M059J (cell line): ENCODE data around the gene GRIA3. TPM values are rescaled to one million over a fixed set of nuclear protein-coding genes. Genes with fewer than 3 reads are reported as not detected.
A peak's percentile ranks its signal among the peaks of the same experiment; 100 is the strongest.

Experiments used
- DNase-seq: peaks from one replicate; pipeline ENCODE4 v3.0.0-alpha.2; 2012; ENCODE audit warnings: low read depth
- total RNA-seq: library from RNA; depleted of rRNA; stranded (reverse); fragments of >200 nt; shearing (Covaris generic); gene quantifications from 2 replicates; pipeline ENCODE4 v1.2.3, GENCODE V29; 2014; rRNA removed

GRIA3 gene
- 1.6 and 4.7 TPM in 2 replicates for total RNA-seq

DNA sequence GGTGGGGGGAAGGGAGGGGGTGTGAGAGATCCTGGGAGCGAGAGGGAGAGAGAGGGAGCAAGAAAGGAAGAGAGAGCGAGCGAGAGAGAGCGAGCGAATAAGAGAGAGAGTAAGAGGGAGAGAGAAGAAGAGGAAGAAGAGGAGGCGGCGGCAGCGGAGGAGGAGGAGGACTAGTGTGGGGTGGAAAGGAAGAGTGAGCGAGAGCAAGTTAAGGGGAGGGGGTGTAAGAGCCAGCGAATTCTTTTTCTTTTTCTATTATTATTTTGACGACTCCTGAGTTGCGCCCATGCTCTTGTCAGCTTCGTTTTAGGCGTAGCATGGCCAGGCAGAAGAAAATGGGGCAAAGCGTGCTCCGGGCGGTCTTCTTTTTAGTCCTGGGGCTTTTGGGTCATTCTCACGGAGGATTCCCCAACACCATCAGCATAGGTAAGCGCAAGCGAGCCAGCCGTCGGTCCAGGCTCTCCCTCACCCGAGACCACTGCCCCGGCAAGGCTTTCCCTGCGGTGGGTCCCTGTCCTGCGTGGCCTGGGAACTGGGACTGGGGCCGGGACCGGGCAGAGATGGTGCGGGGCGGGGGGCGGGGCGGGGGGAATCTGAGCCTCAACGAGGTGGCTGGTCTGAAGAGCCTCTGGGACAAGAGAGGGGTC lies at the start of gene GRIA3:
Gene GRIA3, plus strand, starts transcription at position 60 of the 647 bp plus-strand sequence. Its CDS starts 258 bp downstream, at position 318.
- peak; percentile 42 for DNase-seq

DNA sequence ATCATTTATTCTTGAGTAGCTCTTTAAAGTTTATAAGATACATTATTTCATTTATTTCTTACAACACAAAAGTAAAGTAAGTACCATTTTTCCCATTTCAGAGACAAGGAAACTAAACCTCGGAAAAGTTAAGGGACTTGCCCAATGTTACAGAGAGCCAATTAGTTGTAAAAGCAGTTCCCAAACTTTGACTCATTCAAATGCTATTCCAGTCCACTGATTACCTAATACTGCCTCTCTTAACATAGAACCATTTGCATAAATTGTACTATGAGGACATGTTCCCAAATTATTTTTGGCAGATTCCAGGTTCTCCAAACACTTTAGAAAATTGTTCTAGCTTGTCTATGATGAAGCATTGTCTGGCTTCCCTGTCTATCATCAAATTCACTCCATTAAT lies 45.6 kb upstream of the GRIA3 start:
- DNase-seq: peak; percentile 55

DNA sequence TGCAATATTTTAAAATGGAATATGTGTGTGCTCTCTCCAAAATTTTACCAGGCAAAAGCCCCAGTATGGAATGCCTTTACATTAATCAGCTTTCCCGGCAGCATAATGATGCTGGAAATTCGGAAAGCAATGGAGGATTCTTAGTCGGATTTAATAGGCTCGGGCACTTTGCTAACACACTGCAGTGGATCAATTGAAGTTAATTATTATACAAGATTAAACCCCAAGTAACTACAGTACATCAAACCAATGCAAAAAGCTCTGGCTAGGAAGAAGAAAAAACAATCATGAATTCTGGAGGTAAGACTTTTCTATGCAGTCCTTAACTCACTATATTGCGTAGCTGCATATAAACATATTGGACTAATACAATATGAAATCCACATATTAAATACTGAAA lies 43.6 kb upstream of the GRIA3 start:
- DNase-seq: no peak

DNA sequence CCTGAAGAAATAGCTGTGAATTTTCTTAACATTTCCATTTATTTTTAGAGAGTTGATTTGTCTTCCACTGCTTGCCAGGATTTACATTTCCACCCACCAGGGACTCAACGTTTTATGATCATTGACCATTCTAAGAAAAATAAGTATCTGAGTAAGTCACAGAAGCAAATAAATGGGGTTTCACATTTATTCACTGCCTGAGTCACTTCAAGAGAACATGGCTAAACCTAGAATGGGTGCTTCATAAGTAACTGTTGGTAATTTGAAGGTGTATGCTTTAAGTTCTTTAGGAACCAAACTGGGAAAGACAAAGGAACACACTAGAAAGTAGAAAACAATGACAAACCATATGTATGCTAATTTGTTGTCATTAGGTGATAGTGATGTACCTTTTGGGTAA lies 43.2 kb upstream of the GRIA3 start:
- no peak for DNase-seq

- peak; percentile 68 for DNase-seq
These were observed 30.2 kb upstream of the GRIA3 start for GRCh38 chrX:123153846-123154335.

DNA sequence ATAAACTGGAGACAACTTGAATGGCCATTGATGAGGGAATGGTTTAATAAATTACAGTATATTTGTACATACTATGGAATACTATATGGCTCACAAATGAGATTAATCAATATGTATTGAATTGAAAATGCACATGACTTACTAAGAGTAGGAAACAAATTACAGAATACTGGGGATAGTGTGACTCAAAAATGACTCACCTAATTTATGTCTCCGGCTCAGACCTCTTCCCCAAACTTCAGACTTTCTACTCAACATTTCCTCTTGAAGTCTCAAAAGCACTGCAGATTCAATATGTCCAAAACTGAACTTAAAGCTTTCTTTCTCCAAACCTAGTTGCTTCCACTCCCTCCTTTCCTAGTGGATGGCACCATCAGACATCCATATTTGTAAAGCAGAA lies 28.8 kb upstream of the GRIA3 start:
- peak; percentile 42 for DNase-seq

DNA sequence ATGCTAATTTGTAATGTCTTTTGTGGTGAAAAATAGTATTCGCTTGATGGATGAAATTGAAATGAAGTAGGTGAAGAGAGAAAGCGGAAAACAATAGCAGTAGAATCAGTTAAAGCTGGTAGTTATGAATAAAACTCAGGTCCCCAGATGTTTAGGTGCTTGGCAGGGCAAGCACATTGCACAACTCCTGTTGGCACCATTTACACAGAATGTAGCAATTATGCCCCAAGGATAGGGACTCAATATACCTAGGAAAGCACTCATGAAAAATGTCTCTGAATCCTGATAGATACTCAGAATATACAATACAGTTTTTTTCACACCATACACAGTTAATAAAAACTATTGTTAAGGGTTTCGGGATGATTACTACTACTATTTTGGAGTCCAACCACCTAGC lies 26.5 kb upstream of the GRIA3 start:
- DNase-seq: no peak

- no peak for DNase-seq
These were observed 24.7 kb upstream of the GRIA3 start for GRCh38 chrX:123159403-123159802.

DNA sequence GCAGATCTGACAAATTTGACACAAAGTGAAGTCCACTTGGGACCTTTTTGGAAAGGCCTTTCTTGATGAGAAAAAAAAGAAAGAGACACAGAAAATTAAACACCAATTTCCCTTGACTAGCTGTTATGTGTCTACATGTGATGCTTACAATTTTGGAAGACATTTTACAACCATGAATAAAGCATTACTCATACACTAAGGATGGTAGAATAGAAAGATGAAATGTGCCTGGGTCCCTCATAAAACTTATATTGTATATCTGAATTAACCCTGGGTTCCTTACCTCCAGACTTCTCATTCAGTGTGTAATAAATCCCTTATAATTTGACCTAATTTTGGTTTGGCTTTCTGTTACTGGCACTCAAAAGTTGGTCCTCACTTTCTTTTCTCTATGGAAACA lies 16.5 kb upstream of the GRIA3 start:
- DNase-seq: peak; percentile 41

DNA sequence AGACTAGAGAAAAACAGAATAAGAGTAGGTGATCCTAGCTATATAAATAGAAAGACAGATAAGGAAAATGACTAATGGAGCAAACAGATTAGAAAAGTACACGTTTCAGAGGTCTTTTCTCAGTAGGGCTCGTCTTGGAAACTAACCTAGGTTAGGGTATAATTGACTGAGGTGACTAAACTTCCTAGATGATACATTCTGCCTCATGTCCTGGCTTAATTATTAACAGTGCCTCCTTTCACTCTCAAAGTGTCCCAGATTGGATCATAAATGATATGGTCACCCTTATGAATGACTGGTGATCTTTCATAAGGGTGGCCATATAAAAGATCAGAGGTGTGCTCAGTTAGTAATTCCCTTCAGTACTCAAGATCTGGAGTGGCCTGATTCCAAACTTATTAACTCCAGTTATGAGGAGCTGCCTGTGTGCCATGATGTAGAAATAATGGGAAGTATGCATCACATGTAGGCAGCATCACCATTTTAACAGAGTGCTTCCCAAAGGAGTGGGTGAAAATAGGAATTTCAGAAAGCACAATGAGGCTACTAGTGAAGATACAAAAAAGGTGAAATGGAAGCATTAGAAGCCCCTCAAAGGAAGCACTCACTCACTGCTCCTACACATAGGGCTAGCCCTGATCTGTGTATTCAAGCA lies 14.7 kb upstream of the GRIA3 start:
- peak; percentile 62 for DNase-seq

DNA sequence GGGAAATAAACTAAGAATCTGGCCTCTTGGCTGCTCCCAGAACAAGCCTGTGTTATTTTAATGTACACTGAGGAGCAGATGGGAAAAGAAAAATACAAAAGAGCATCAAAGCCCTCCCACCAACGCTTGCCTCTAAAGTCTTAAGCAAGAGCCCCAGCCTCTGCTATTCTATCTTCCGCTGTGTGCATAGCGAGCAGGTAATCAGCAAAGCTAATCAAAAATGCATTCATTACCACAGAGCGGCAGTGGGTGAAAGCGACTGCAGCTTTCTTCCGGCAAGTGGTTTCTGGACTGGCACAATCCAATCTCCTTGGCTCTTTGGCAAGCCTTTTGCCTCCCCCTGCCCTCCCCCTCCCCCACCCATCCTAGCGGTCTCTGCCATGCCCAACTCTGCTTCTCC lies 13.5 kb upstream of the GRIA3 start:
- DNase-seq: no peak

GRCh38 chrX:123171781-123172180 lies 12.3 kb upstream of the GRIA3 start:
- peak; percentile 67 for DNase-seq

- no peak for DNase-seq
These were observed 11.2 kb upstream of the GRIA3 start for GRCh38 chrX:123172869-123173268.

GRCh38 chrX:123173833-123174232 lies 10.2 kb upstream of the GRIA3 start:
- no peak for DNase-seq

DNA sequence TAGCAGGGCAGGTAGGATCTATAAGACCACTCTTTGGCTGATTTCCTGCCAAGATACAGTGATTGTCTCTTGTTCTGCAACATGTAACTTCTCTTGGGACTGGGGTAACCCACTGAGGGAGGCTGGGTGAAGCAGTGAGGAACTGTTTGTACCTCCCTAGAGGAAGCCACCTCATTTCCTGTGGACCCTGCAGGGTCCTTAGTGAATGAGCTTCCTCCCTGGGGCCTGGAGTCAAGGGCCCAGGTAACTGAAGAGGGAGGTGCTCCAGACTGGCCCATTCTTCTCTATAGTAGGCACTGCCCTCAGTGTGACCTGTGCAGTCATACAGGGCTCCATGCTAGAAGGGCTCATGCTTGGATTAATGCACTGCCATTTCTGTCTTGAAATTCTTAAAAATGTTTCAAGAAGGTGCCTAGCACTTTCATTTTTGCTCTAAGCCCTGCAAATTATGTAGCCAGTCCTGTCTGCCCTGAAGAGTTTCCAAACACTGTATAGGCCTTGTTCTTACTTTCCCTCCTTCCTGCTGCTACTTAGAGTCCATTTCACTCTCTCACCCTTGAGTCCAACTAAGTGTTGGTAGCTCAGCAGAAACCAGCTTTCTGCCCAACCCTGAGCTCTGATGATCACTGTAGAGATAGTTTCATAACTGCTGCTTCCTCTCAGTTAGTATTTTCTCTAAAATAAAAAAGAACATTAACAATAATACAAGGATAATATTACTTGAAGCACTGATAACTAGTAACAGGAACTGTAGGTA lies 8.5 kb upstream of the GRIA3 start:
- DNase-seq: no peak

DNA sequence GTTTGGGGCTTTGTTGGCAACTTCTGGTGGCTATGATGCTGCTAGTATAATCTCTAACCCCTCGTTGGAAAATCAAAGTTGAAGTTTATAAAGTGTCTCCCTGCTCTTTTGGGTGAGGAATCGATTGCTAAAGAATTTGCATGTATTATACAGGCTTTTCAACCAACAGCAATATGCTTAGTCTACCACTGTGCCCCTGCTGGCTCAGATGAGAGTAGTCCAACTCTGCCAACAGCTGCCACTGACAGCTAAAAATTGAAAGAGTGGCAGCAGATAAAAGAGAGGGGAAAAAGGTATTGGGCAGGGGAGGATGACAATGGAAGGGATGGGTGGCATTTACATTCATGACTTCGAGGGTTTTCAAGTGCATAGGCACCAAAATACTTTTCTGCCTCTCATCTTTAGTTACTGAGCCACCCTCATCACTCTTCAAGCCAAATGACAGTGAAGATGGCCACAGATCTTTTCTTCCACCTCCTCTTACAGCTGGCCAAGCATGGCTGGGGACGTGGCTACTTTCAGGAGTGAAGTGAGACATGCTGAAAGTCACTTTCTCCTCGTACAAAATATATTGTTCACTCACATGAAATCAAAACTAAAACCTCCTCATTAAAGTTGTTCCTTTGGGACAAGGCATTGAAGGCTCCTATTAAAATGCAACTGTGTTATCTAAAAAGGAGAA lies 2.7 kb upstream of the GRIA3 start:
- no peak for DNase-seq

DNA sequence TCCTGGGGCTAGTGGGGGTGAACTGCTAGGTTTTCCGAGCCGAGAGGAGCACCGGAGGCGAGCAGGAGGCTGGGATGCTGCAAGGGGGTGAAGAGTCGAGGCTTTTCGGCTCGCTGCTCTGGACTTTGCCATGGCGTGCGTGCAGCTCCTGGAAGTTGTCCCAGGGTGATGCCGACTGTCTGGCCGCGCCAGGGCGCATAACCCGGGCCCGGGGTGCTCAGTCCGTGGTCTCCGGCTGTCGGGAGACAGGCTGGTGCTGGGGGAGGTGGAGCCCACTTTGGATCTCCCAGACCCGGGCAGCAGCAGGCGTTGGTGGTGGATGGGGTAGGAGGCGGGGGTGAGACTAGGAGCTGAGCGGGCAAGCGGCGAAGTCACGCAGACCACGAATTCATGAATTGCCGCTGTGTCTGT lies 793 bp downstream of the GRIA3 start:
- DNase-seq: peak; percentile 45

- no peak for DNase-seq
These were observed 1.6 kb downstream of the GRIA3 start for GRCh38 chrX:123185721-123186120.

GRCh38 chrX:123186801-123187200 lies 2.7 kb downstream of the GRIA3 start:
- DNase-seq: no peak

DNA sequence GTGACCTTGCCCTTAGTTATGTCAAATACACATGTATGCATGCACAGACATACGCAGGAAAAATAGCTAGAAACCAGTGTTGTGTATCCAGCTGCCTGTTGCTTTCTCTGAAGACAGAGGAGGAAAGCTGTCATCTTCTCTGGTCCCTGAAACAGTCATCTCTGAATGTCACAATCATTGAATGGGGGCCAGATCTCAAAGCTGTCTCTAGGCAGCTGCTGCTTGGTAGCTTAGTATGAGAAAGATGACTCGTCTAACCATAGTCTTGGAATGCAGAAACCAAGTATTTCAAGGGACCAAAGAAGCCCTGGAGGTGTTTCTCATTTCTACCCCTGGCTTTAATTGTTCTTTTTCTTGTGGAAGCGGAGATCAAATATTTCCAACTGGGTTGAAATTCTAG lies 4.0 kb downstream of the GRIA3 start:
- DNase-seq: peak; percentile 60

DNA sequence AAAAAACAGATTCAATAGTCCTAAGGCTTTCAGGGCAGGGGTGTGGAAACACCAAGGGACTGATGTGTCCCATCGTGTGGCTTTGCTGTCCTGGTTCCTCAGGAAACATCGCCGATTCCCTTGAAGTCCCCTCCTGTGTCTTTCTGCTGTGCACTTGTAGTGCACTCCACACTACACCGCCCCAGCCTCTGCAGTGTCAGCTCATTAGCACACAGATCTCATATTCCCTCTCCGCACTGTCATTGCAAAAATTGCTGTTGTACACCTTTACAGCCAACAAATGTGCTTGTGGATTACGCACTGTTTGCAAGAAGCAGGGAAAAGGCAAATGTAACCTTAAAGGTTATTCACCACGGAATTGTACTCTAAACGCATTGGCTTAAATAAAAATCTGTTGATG lies 5.3 kb downstream of the GRIA3 start:
- DNase-seq: no peak

- DNase-seq: no peak
These were observed 6.0 kb downstream of the GRIA3 start for GRCh38 chrX:123190096-123190495.
